ENCODE results near the gene SUMO3. TPM values are rescaled to one million over a fixed set of nuclear protein-coding genes. Genes with fewer than 3 reads are reported as not detected.

The SUMO3 gene
- total RNA-seq, 5 donors from 2014 or later (not counting 1 experiment from before 2014, with no cell fraction given), result 49.1 to 77.1 (median 53.7) TPM

GRCh38 chr21:44790368-44790767 is 27.5 kb downstream of the SUMO3 start:
- Histone ChIP-seq H3K9me3 (no peaks in the 10 kb centered on the region), H3K4me1 (ENCODE audit: control insufficient read depth in 1 of 2, extremely low read depth in 1 of 2, insufficient read depth in 2 of 2, low read length in 2 of 2) (peaks cover 0 to 10% of the 10 kb centered on the region in 2 experiments), H3K27ac (ENCODE audit: low read length) (no peak overlapping the region), H3K36me3 (ENCODE audit: control insufficient read depth in 2 of 2, extremely low read depth in 1 of 2, insufficient read depth in 1 of 2, low read length in 1 of 2) (peaks cover 0 to 23% of the 10 kb centered on the region in 2 donors), H3K4me3 (ENCODE audit: control insufficient read depth in 1 of 2, extremely low read depth in 1 of 2, low read length in 1 of 2) (no peak overlapping the region), H3K27me3 (replicated peaks in 1 of 2; ENCODE audit: control insufficient read depth in 2 of 2, extremely low read depth in 1 of 2, insufficient read depth in 2 of 2, low read length in 1 of 2) (no peaks in the 10 kb centered on the region)
- Mint-ChIP-seq H3K27me3 (no peaks in the 10 kb centered on the region), H3K4me3 (no peak overlapping the region), H3K36me3 (peaks cover 25% of the 10 kb centered on the region), H3K27ac (no peak overlapping the region), H3K9me3 (no peaks in the 10 kb centered on the region), H3K4me1 (peaks cover 36 to 50% (median 49%) of the 10 kb centered on the region in 3 donors)
- no peak for ATAC-seq (replicated peaks in 1 of 4)
- CTCF ChIA-PET, result interaction anchor here in 1 of 2 donors (0.6 kb wide), 1 partner anchor 1044 kb away, joined by 3 read pairs; no protein-coding TSS in a partner anchor
- no peak for DNase-seq
- POLR2A ChIA-PET, result no interaction called here
- WGBS (ENCODE audit: insufficient coverage), result no CpG with 5 or more reads among the region's 3 CpGs

GRCh38 chr21:44789880-44790279 is 28.0 kb downstream of the SUMO3 start:
- WGBS (ENCODE audit: insufficient coverage), result no CpG with 5 or more reads among the region's 1 CpG
- CTCF ChIA-PET, result interaction anchor here in 1 of 2 donors (0.7 kb wide), 1 partner anchor 307 kb away, joined by 5 read pairs; no protein-coding TSS in a partner anchor
- no peaks in the 10 kb centered on the region for H3K27me3 ChIP-seq (replicated peaks in 1 of 2; ENCODE audit: control insufficient read depth in 2 of 2, extremely low read depth in 1 of 2, insufficient read depth in 2 of 2, low read length in 1 of 2)
- DNase-seq (no peak), ATAC-seq (replicated peaks in 1 of 4) (no peak)
- no peak overlapping the region for H3K27ac ChIP-seq (ENCODE audit: low read length)
- H3K4me1 ChIP-seq (ENCODE audit: control insufficient read depth in 1 of 2, extremely low read depth in 1 of 2, insufficient read depth in 2 of 2, low read length in 2 of 2), result peaks cover 0 to 10% of the 10 kb centered on the region in 2 experiments
- H3K9me3 Mint-ChIP-seq, result no peaks in the 10 kb centered on the region
- peaks cover 4 to 25% of the 10 kb centered on the region in 2 donors for H3K36me3 ChIP-seq (ENCODE audit: control insufficient read depth in 2 of 2, extremely low read depth in 1 of 2, insufficient read depth in 1 of 2, low read length in 1 of 2)
- no peak overlapping the region for H3K4me3 Mint-ChIP-seq
- peaks cover 29% of the 10 kb centered on the region for H3K36me3 Mint-ChIP-seq
- peaks cover 34 to 52% (median 51%) of the 10 kb centered on the region in 3 donors for H3K4me1 Mint-ChIP-seq
- H3K9me3 ChIP-seq, result no peaks in the 10 kb centered on the region
- H3K27me3 Mint-ChIP-seq, result no peaks in the 10 kb centered on the region
- POLR2A ChIA-PET, result interaction anchor here in 1 of 2 donors (0.6 kb wide), 1 partner anchor 18 kb away, joined by 4 read pairs; no protein-coding TSS in a partner anchor
- H3K4me3 ChIP-seq (ENCODE audit: control insufficient read depth in 1 of 2, extremely low read depth in 1 of 2, low read length in 1 of 2), result no peak overlapping the region
- H3K27ac Mint-ChIP-seq, result no peak overlapping the region

GRCh38 chr21:44785620-44786335 is 32.1 kb downstream of the SUMO3 start:
- Mint-ChIP-seq H3K36me3 (peaks cover 32% of the 10 kb centered on the region), H3K27ac (no peak overlapping the region)
- CTCF ChIA-PET, result no interaction called here

GRCh38 chr21:44784810-44785209 is 33.1 kb downstream of the SUMO3 start:
- Histone ChIP-seq H3K27me3 (replicated peaks in 1 of 2; ENCODE audit: control insufficient read depth in 2 of 2, extremely low read depth in 1 of 2, insufficient read depth in 2 of 2, low read length in 1 of 2) (no peaks in the 10 kb centered on the region), H3K4me1 (ENCODE audit: control insufficient read depth in 1 of 2, extremely low read depth in 1 of 2, insufficient read depth in 2 of 2, low read length in 2 of 2) (peaks cover 3 to 6% of the 10 kb centered on the region in 2 experiments), H3K9me3 (no peaks in the 10 kb centered on the region), H3K4me3 (ENCODE audit: control insufficient read depth in 1 of 2, extremely low read depth in 1 of 2, low read length in 1 of 2) (no peak overlapping the region), H3K27ac (ENCODE audit: low read length) (no peak overlapping the region), H3K36me3 (ENCODE audit: control insufficient read depth in 2 of 2, extremely low read depth in 1 of 2, insufficient read depth in 1 of 2, low read length in 1 of 2) (peaks cover 20 to 22% of the 10 kb centered on the region in 2 donors)
- ChIA-PET CTCF (no interaction called here), POLR2A (no interaction called here)
- no peak for ATAC-seq (replicated peaks in 1 of 4)
- no peak for DNase-seq
- WGBS (ENCODE audit: insufficient coverage), result 95% methylated on average over 6 of the region's 6 CpGs
- no peak overlapping the region for H3K4me3 Mint-ChIP-seq
- H3K27me3 Mint-ChIP-seq, result no peaks in the 10 kb centered on the region
- peaks cover 32% of the 10 kb centered on the region for H3K36me3 Mint-ChIP-seq
- no peaks in the 10 kb centered on the region for H3K9me3 Mint-ChIP-seq
- H3K27ac Mint-ChIP-seq, result no peak overlapping the region
- peaks cover 24 to 40% (median 38%) of the 10 kb centered on the region in 3 donors for H3K4me1 Mint-ChIP-seq

More at GRCh38 chr21:44785620-44786335, 32.1 kb downstream of the SUMO3 start:
- ATAC-seq (replicated peaks in 1 of 4), result no peak
- Mint-ChIP-seq H3K4me1 (peaks cover 24 to 39% (median 38%) of the 10 kb centered on the region in 3 donors), H3K4me3 (no peak overlapping the region), H3K9me3 (no peaks in the 10 kb centered on the region), H3K27me3 (no peaks in the 10 kb centered on the region)
- WGBS (ENCODE audit: insufficient coverage), result 96% methylated on average over 9 of the region's 13 CpGs
- peaks cover 0 to 3% of the 10 kb centered on the region in 2 experiments for H3K4me1 ChIP-seq (ENCODE audit: control insufficient read depth in 1 of 2, extremely low read depth in 1 of 2, insufficient read depth in 2 of 2, low read length in 2 of 2)
- H3K4me3 ChIP-seq (ENCODE audit: control insufficient read depth in 1 of 2, extremely low read depth in 1 of 2, low read length in 1 of 2), result no peak overlapping the region
- POLR2A ChIA-PET, result no interaction called here
- H3K27me3 ChIP-seq (replicated peaks in 1 of 2; ENCODE audit: control insufficient read depth in 2 of 2, extremely low read depth in 1 of 2, insufficient read depth in 2 of 2, low read length in 1 of 2), result no peaks in the 10 kb centered on the region
- H3K36me3 ChIP-seq (ENCODE audit: control insufficient read depth in 2 of 2, extremely low read depth in 1 of 2, insufficient read depth in 1 of 2, low read length in 1 of 2), result peaks cover 16 to 23% of the 10 kb centered on the region in 2 donors
- DNase-seq, result no peak
- H3K9me3 ChIP-seq, result no peaks in the 10 kb centered on the region
- no peak overlapping the region for H3K27ac ChIP-seq (ENCODE audit: low read length)

GRCh38 chr21:44783020-44783696 is 34.7 kb downstream of the SUMO3 start:
- Histone ChIP-seq H3K4me1 (ENCODE audit: control insufficient read depth in 1 of 2, extremely low read depth in 1 of 2, insufficient read depth in 2 of 2, low read length in 2 of 2) (peaks cover 2 to 7% of the 10 kb centered on the region in 2 experiments), H3K36me3 (ENCODE audit: control insufficient read depth in 2 of 2, extremely low read depth in 1 of 2, insufficient read depth in 1 of 2, low read length in 1 of 2) (peaks cover 23 to 27% of the 10 kb centered on the region in 2 donors), H3K9me3 (no peaks in the 10 kb centered on the region), H3K27me3 (replicated peaks in 1 of 2; ENCODE audit: control insufficient read depth in 2 of 2, extremely low read depth in 1 of 2, insufficient read depth in 2 of 2, low read length in 1 of 2) (no peaks in the 10 kb centered on the region), H3K4me3 (ENCODE audit: control insufficient read depth in 1 of 2, extremely low read depth in 1 of 2, low read length in 1 of 2) (no peak overlapping the region), H3K27ac (ENCODE audit: low read length) (no peak overlapping the region)
- Mint-ChIP-seq H3K36me3 (peaks cover 38% of the 10 kb centered on the region), H3K4me3 (no peak overlapping the region), H3K4me1 (peaks cover 19 to 44% (median 43%) of the 10 kb centered on the region in 3 donors), H3K27me3 (no peaks in the 10 kb centered on the region), H3K27ac (no peak overlapping the region), H3K9me3 (no peaks in the 10 kb centered on the region)
- ATAC-seq (replicated peaks in 1 of 4), result no peak
- no peak for DNase-seq
- ChIA-PET POLR2A (no interaction called here), CTCF (no interaction called here)
- no CpG with 5 or more reads among the region's 5 CpGs for WGBS (ENCODE audit: insufficient coverage)

- Mint-ChIP-seq H3K36me3 (peaks cover 46% of the 10 kb centered on the region), H3K4me3 (no peak overlapping the region), H3K4me1 (peaks cover 14 to 37% (median 37%) of the 10 kb centered on the region in 3 donors), H3K27ac (no peak overlapping the region), H3K27me3 (no peaks in the 10 kb centered on the region), H3K9me3 (no peaks in the 10 kb centered on the region)
- Histone ChIP-seq H3K9me3 (no peaks in the 10 kb centered on the region), H3K36me3 (ENCODE audit: control insufficient read depth in 2 of 2, extremely low read depth in 1 of 2, insufficient read depth in 1 of 2, low read length in 1 of 2) (peaks cover 23 to 29% of the 10 kb centered on the region in 2 donors), H3K27me3 (replicated peaks in 1 of 2; ENCODE audit: control insufficient read depth in 2 of 2, extremely low read depth in 1 of 2, insufficient read depth in 2 of 2, low read length in 1 of 2) (no peaks in the 10 kb centered on the region), H3K4me1 (ENCODE audit: control insufficient read depth in 1 of 2, extremely low read depth in 1 of 2, insufficient read depth in 2 of 2, low read length in 2 of 2) (peaks cover 2 to 7% of the 10 kb centered on the region in 2 experiments), H3K4me3 (ENCODE audit: control insufficient read depth in 1 of 2, extremely low read depth in 1 of 2, low read length in 1 of 2) (no peak overlapping the region), H3K27ac (ENCODE audit: low read length) (no peak overlapping the region)
- POLR2A ChIA-PET, result no interaction called here
- DNase-seq (no peak), ATAC-seq (replicated peaks in 1 of 4) (no peak)
- 94% methylated on average over 13 of the region's 16 CpGs for WGBS (ENCODE audit: insufficient coverage)
- CTCF ChIA-PET, result no interaction called here
Observed at GRCh38 chr21:44780767-44781459, 36.9 kb downstream of the SUMO3 start.

Data from T-cell (primary cell).